Neural progenitor cell (in vitro differentiated cells): ENCODE results near the gene CFAP69. TPM values are rescaled to one million over a fixed set of nuclear protein-coding genes. Genes with fewer than 3 reads are reported as not detected.
"Not testable (repeated sequence)": the region's sequence is repeated elsewhere in the genome, so short reads cannot be mapped to it uniquely, and the experiment has no call there.

ENCODE experiments used
- DNase-seq: peaks from one replicate; pipeline ENCODE4 v3.0.0-alpha.2; 2016; ENCODE audit warnings: low spot score
- H2AFZ ChIP-seq: fragments of 200-600 bp; sonication (generic); replicated peaks from 2 replicates; pipeline ENCODE4 v1.6.1; 2016; ENCODE audit warnings: antibody characterized with exemption
- H3F3A ChIP-seq: fragments of 200-600 bp; sonication (generic); 2 replicates; pipeline ENCODE4 v1.6.1; 2016; ENCODE audit warnings: antibody characterized with exemption, low read depth
- H3K27ac ChIP-seq: fragments of 200-600 bp; sonication (generic); 2 replicates; pipeline ENCODE4 v1.5.1; 2016; ENCODE audit warnings: mild to moderate bottlenecking
- H3K27me3 ChIP-seq: fragments of 200-600 bp; sonication (generic); 2 replicates; pipeline ENCODE4 v1.6.1; 2016; ENCODE audit warnings: mild to moderate bottlenecking, moderate library complexity
- H3K36me3 ChIP-seq: fragments of 200-600 bp; sonication (generic); 2 replicates; pipeline ENCODE4 v1.5.1; 2016
- H3K4me1 ChIP-seq: fragments of 200-600 bp; sonication (generic); 2 replicates; pipeline ENCODE4 v1.6.1; 2016; ENCODE audit warnings: mixed run types
- H3K4me2 ChIP-seq: fragments of 200-600 bp; sonication (generic); 2 replicates; pipeline ENCODE4 v1.6.1; 2016
- H3K4me3 ChIP-seq: fragments of 200-600 bp; sonication (generic); 2 replicates; pipeline ENCODE4 v1.5.1; 2016
- H3K79me2 ChIP-seq: fragments of 200-600 bp; sonication (generic); 2 replicates; pipeline ENCODE4 v1.6.1; 2016; ENCODE audit warnings: low read depth
- H3K9ac ChIP-seq: fragments of 200-600 bp; sonication (generic); 2 replicates; pipeline ENCODE4 v1.6.1; 2016
- H3K9me3 ChIP-seq: fragments of 200-600 bp; sonication (generic); 2 replicates; pipeline ENCODE4 v1.5.1; 2016; ENCODE audit warnings: low read depth
- H4K20me1 ChIP-seq: fragments of 200-600 bp; sonication (generic); 2 replicates; pipeline ENCODE4 v1.6.1; 2016; ENCODE audit warnings: low read depth
- H3K27ac Mint-ChIP-seq: 3 replicates; pipeline ENCODE4 v1.8.0; 2021; ENCODE audit warnings: mixed read lengths
- H3K27me3 Mint-ChIP-seq: 2 replicates; pipeline ENCODE4 v1.8.0; 2022; ENCODE audit warnings: low read depth, mild to moderate bottlenecking, inconsistent platforms, moderate library complexity, mixed read lengths; ENCODE audit not compliant: insufficient read depth
- H3K36me3 Mint-ChIP-seq: 3 replicates; pipeline ENCODE4 v1.8.0; 2021; ENCODE audit warnings: mixed read lengths
- H3K4me1 Mint-ChIP-seq: 3 replicates; pipeline ENCODE4 v1.8.0; 2021; ENCODE audit warnings: mixed read lengths
- H3K4me3 Mint-ChIP-seq: 3 replicates; pipeline ENCODE4 v1.8.0; 2021; ENCODE audit warnings: mild to moderate bottlenecking, moderate library complexity, mixed read lengths
- H3K9me3 Mint-ChIP-seq: 3 replicates; pipeline ENCODE4 v1.8.0; 2020; ENCODE audit warnings: mixed read lengths
- CTCF ChIP-seq: fragments of 200-600 bp; sonication (generic); IDR thresholded peaks from 2 replicates; pipeline ENCODE4 v1.5.1; 2017; ENCODE audit warnings: antibody characterized with exemption, mild to moderate bottlenecking
- EZH2 ChIP-seq: fragments of 200-600 bp; sonication (generic); IDR thresholded peaks from 2 replicates; pipeline ENCODE4 v1.6.1; 2017; ENCODE audit warnings: antibody characterized with exemption, mild to moderate bottlenecking, moderate library complexity
- EZH2phosphoT487 ChIP-seq: fragments of 200-600 bp; sonication (generic); IDR thresholded peaks from 2 replicates; pipeline ENCODE4 v1.6.1; 2017; ENCODE audit warnings: antibody characterized with exemption
- total RNA-seq: library from RNA; depleted of rRNA; stranded (reverse); fragments of >200 nt; gene quantifications from 2 replicates; pipeline ENCODE4 v1.2.3, GENCODE V29; 2015; ENCODE audit warnings: low replicate concordance

CFAP69 gene
- total RNA-seq, 1 donor from 2014 or later, result 4.8 TPM

- Histone ChIP-seq H3K27ac (no peak overlapping the region), H3K27me3 (peaks cover 34% of the 10 kb centered on the region), H3F3A (no peaks in the 10 kb centered on the region), H3K9me3 (no peaks in the 10 kb centered on the region), H4K20me1 (no peaks in the 10 kb centered on the region), H3K4me1 (peaks cover 4% of the 10 kb centered on the region), H3K9ac (no peak overlapping the region), H3K4me2 (no peak overlapping the region), H3K4me3 (no peak overlapping the region), H3K36me3 (no peaks in the 10 kb centered on the region), H2AFZ (no peak overlapping the region), H3K79me2 (no peaks in the 10 kb centered on the region)
- no peak for TF ChIP-seq EZH2
- no peak for TF ChIP-seq CTCF
- TF ChIP-seq EZH2phosphoT487, result no peak
- no peaks in the 10 kb centered on the region for H3K9me3 Mint-ChIP-seq
- H3K27ac Mint-ChIP-seq, result no peak overlapping the region
- no peaks in the 10 kb centered on the region for H3K36me3 Mint-ChIP-seq
- peaks cover 6% of the 10 kb centered on the region for H3K27me3 Mint-ChIP-seq
- H3K4me1 Mint-ChIP-seq, result peaks cover 2% of the 10 kb centered on the region
- DNase-seq, result no peak
- H3K4me3 Mint-ChIP-seq, result no peak overlapping the region
These were observed 81.5 kb downstream of the CFAP69 start for GRCh38 chr7:90326500-90326899.

GRCh38 chr7:90334193-90334843, 89.3 kb downstream of the CFAP69 start:
- Histone ChIP-seq H3K4me1 (peaks cover 15% of the 10 kb centered on the region), H3K4me2 (no peak overlapping the region), H3F3A (no peaks in the 10 kb centered on the region), H3K9me3 (no peaks in the 10 kb centered on the region), H3K4me3 (no peak overlapping the region), H3K27me3 (no peaks in the 10 kb centered on the region), H3K9ac (no peak overlapping the region), H3K79me2 (no peaks in the 10 kb centered on the region), H4K20me1 (no peaks in the 10 kb centered on the region), H3K36me3 (no peaks in the 10 kb centered on the region), H2AFZ (no peak overlapping the region), H3K27ac (no peak overlapping the region)
- TF ChIP-seq CTCF (no peak), EZH2phosphoT487 (no peak), EZH2 (no peak)
- peaks cover 6% of the 10 kb centered on the region for H3K9me3 Mint-ChIP-seq
- H3K27me3 Mint-ChIP-seq, result peaks cover 5% of the 10 kb centered on the region
- H3K27ac Mint-ChIP-seq, result no peak overlapping the region
- no peaks in the 10 kb centered on the region for H3K36me3 Mint-ChIP-seq
- H3K4me1 Mint-ChIP-seq, result peaks cover 16% of the 10 kb centered on the region
- H3K4me3 Mint-ChIP-seq, result no peak overlapping the region
- no peak for DNase-seq

GRCh38 chr7:90334926-90335325, 90.0 kb downstream of the CFAP69 start:
- H3K27ac ChIP-seq, H3F3A ChIP-seq, H3K27me3 ChIP-seq, H3K4me2 ChIP-seq, H3K9me3 ChIP-seq, H3K4me3 ChIP-seq, H3K79me2 ChIP-seq, H2AFZ ChIP-seq, H3K36me3 Mint-ChIP-seq, H3K27me3 Mint-ChIP-seq, DNase-seq, H3K9ac ChIP-seq, H3K4me3 Mint-ChIP-seq, H4K20me1 ChIP-seq, H3K27ac Mint-ChIP-seq, H3K36me3 ChIP-seq, H3K9me3 Mint-ChIP-seq: not testable (repeated sequence)
- peaks cover 15% of the 10 kb centered on the region for H3K4me1 ChIP-seq
- peaks cover 16% of the 10 kb centered on the region for H3K4me1 Mint-ChIP-seq

- Mint-ChIP-seq H3K9me3 (peaks cover 6% of the 10 kb centered on the region), H3K27ac (no peak overlapping the region), H3K4me3 (no peak overlapping the region), H3K27me3 (peaks cover 5% of the 10 kb centered on the region), H3K36me3 (no peaks in the 10 kb centered on the region), H3K4me1 (peaks cover 11% of the 10 kb centered on the region)
- H3K36me3 ChIP-seq, result no peaks in the 10 kb centered on the region
- TF ChIP-seq CTCF, result no peak
- no peak for TF ChIP-seq EZH2phosphoT487
- no peak for TF ChIP-seq EZH2
- H3K4me3 ChIP-seq, result no peak overlapping the region
- H3K9ac ChIP-seq, result no peak overlapping the region
- H3K27ac ChIP-seq, result no peak overlapping the region
- no peaks in the 10 kb centered on the region for H3K9me3 ChIP-seq
- DNase-seq, result no peak
- peaks cover 10% of the 10 kb centered on the region for H3K4me1 ChIP-seq
- H3K4me2 ChIP-seq, result no peak overlapping the region
- H2AFZ ChIP-seq, result no peak overlapping the region
- H3F3A ChIP-seq, result no peaks in the 10 kb centered on the region
- no peaks in the 10 kb centered on the region for H4K20me1 ChIP-seq
- H3K27me3 ChIP-seq, result no peaks in the 10 kb centered on the region
- no peaks in the 10 kb centered on the region for H3K79me2 ChIP-seq
These were observed 92.1 kb downstream of the CFAP69 start for GRCh38 chr7:90337106-90337505.
